G401.6 (cell line): Measurements from ENCODE around the gene ASAP2.

Source experiments
- FAIRE-seq: peaks from 2 replicates; lab custom pipeline; 2012; peaks lifted over from hg19 to GRCh38; lab: Jason Lieb, UNC

ASAP2 gene

GRCh38 chr2:9297807-9298206 is 91.2 kb downstream of the ASAP2 start:
- no peak for FAIRE-seq

GRCh38 chr2:9298583-9298982 is 92.0 kb downstream of the ASAP2 start:
- no peak for FAIRE-seq

- no peak for FAIRE-seq
Measured at GRCh38 chr2:9299161-9300100, 92.8 kb downstream of the ASAP2 start.

GRCh38 chr2:9300214-9300613 is 93.6 kb downstream of the ASAP2 start:
- no peak for FAIRE-seq

GRCh38 chr2:9300829-9301453 is 94.3 kb downstream of the ASAP2 start:
- FAIRE-seq, result no peak

- FAIRE-seq, result no peak
Measured at GRCh38 chr2:9302755-9303154, 96.1 kb downstream of the ASAP2 start.

- no peak for FAIRE-seq
Measured at GRCh38 chr2:9303528-9304225, 97.1 kb downstream of the ASAP2 start.

GRCh38 chr2:9306911-9307310 is 100.3 kb downstream of the ASAP2 start:
- FAIRE-seq, result no peak

GRCh38 chr2:9307535-9307934 is 100.9 kb downstream of the ASAP2 start:
- no peak for FAIRE-seq

- no peak for FAIRE-seq
Measured at GRCh38 chr2:9308186-9308955, 101.8 kb downstream of the ASAP2 start.

GRCh38 chr2:9309147-9309546 is 102.5 kb downstream of the ASAP2 start:
- FAIRE-seq, result no peak

GRCh38 chr2:9310377-9310776 is 103.8 kb downstream of the ASAP2 start:
- FAIRE-seq, result no peak

GRCh38 chr2:9310798-9311197 is 104.2 kb downstream of the ASAP2 start:
- FAIRE-seq, result no peak

GRCh38 chr2:9311488-9311887 is 104.9 kb downstream of the ASAP2 start:
- FAIRE-seq, result no peak

GRCh38 chr2:9312591-9312990 is 106.0 kb downstream of the ASAP2 start:
- FAIRE-seq, result no peak

- no peak for FAIRE-seq
Measured at GRCh38 chr2:9313443-9313842, 106.8 kb downstream of the ASAP2 start.

- FAIRE-seq, result no peak
Measured at GRCh38 chr2:9315280-9315847, 108.8 kb downstream of the ASAP2 start.

- FAIRE-seq, result no peak
Measured at GRCh38 chr2:9317559-9317958, 110.9 kb downstream of the ASAP2 start.

- FAIRE-seq, result no peak
Measured at GRCh38 chr2:9318461-9319337, 112.1 kb downstream of the ASAP2 start.

GRCh38 chr2:9319338-9319715 is 112.7 kb downstream of the ASAP2 start:
- no peak for FAIRE-seq

GRCh38 chr2:9322576-9322975 is 116.0 kb downstream of the ASAP2 start:
- no peak for FAIRE-seq
